ENCODE data around the gene EED. TPM values are rescaled to one million over a fixed set of nuclear protein-coding genes. Genes with fewer than 3 reads are reported as not detected.

EED gene
- total and polyA plus RNA-seq, 7 donors: 8.1 to 14.6 (median 10.8) TPM

GRCh38 chr11:86214710-86215109 is 29.8 kb upstream of the EED start:
- no peaks in the 10 kb centered on the region for H3K9me3 ChIP-seq
- ATAC-seq: no peak
- no peaks in the 10 kb centered on the region for H3K27me3 ChIP-seq (ENCODE audit: insufficient read depth in 3 of 3, low read length in 2 of 3)
- no peaks in the 10 kb centered on the region for H3K36me3 ChIP-seq (ENCODE audit: insufficient read depth in 1 of 2, low read depth in 1 of 2)
- no peak overlapping the region for H3K4me3 ChIP-seq
- TF ChIP-seq CTCF (IDR thresholded peaks at IDR 0.05): no peak
- H3K4me1 ChIP-seq: no peaks in the 10 kb centered on the region
- intact Hi-C loops (cut with DNase I): loop anchor here (5.0 to 10.0 kb wide), 2 partner anchors 357 to 620 kb away; partner anchors contain the start of gene CCDC83 (in 2 of the 2)
- DNase-seq: no peak
- WGBS, 3 donors: 89 to 91% (median 90%) methylated on average over 1 of the region's 1 CpG
- H3K27ac ChIP-seq: no peak overlapping the region

- Histone ChIP-seq H3K4me1 (no peaks in the 10 kb centered on the region), H3K27me3 (ENCODE audit: insufficient read depth in 3 of 3, low read length in 2 of 3) (no peaks in the 10 kb centered on the region), H3K36me3 (ENCODE audit: insufficient read depth in 1 of 2, low read depth in 1 of 2) (no peaks in the 10 kb centered on the region), H3K4me3 (peak overlapping the region; percentile 40), H3K9me3 (no peaks in the 10 kb centered on the region), H3K27ac (no peak overlapping the region)
- peak; percentile 94 for TF ChIP-seq CTCF (IDR thresholded peaks at IDR 0.05)
- DNase-seq (peak; percentile 56 to 76), ATAC-seq (peak; percentile 84 to 99 (median 94))
- intact Hi-C loops (cut with DNase I): loop anchor here (2.0 to 10.0 kb wide), 3 partner anchors 278 to 624 kb away; partner anchors contain the start of gene CCDC83 (in 2 of the 2)
- WGBS, 3 donors: 17 to 26% (median 19%) methylated on average over 14 of the region's 14 CpGs
These were observed 26.1 kb upstream of the EED start for GRCh38 chr11:86218125-86219084.

GRCh38 chr11:86219311-86220193 is 25.0 kb upstream of the EED start:
- Histone ChIP-seq H3K27me3 (ENCODE audit: insufficient read depth in 3 of 3, low read length in 2 of 3) (no peaks in the 10 kb centered on the region), H3K27ac (no peak overlapping the region), H3K9me3 (no peaks in the 10 kb centered on the region), H3K4me3 (no peak overlapping the region), H3K36me3 (ENCODE audit: insufficient read depth in 1 of 2, low read depth in 1 of 2) (no peaks in the 10 kb centered on the region), H3K4me1 (no peaks in the 10 kb centered on the region)
- no peak for TF ChIP-seq CTCF (IDR thresholded peaks at IDR 0.05)
- ATAC-seq (no peak), DNase-seq (no peak)
- intact Hi-C loops (cut with DNase I): loop anchor here (2.0 to 10.0 kb wide), 3 partner anchors 279 to 625 kb away; partner anchors contain the start of gene CCDC83 (in 2 of the 2)
- 82 to 91% (median 86%) methylated on average over 7 of the region's 7 CpGs for WGBS, 3 donors

GRCh38 chr11:86220653-86221052 is 23.9 kb upstream of the EED start:
- ATAC-seq: no peak
- H3K4me3 ChIP-seq: no peak overlapping the region
- intact Hi-C loops (cut with DNase I): no loop called here
- no peak for TF ChIP-seq CTCF (IDR thresholded peaks at IDR 0.05)
- 76 to 89% (median 81%) methylated on average over 1 of the region's 1 CpG for WGBS, 3 donors
- no peaks in the 10 kb centered on the region for H3K36me3 ChIP-seq (ENCODE audit: insufficient read depth in 1 of 2, low read depth in 1 of 2)
- no peaks in the 10 kb centered on the region for H3K9me3 ChIP-seq
- no peak overlapping the region for H3K27ac ChIP-seq
- no peak for DNase-seq
- H3K4me1 ChIP-seq: no peaks in the 10 kb centered on the region
- H3K27me3 ChIP-seq (ENCODE audit: insufficient read depth in 3 of 3, low read length in 2 of 3): no peaks in the 10 kb centered on the region
